CD4-positive, alpha-beta T cell treated with Interleukin-6 for 4 hours (primary cell): ENCODE results near the gene NFATC1.

Experiments
- DNase-seq: peaks from one replicate; pipeline ENCODE4 v3.0.0-alpha.2; 2020; ENCODE audit warnings: mixed read lengths

The NFATC1 gene

DNA sequence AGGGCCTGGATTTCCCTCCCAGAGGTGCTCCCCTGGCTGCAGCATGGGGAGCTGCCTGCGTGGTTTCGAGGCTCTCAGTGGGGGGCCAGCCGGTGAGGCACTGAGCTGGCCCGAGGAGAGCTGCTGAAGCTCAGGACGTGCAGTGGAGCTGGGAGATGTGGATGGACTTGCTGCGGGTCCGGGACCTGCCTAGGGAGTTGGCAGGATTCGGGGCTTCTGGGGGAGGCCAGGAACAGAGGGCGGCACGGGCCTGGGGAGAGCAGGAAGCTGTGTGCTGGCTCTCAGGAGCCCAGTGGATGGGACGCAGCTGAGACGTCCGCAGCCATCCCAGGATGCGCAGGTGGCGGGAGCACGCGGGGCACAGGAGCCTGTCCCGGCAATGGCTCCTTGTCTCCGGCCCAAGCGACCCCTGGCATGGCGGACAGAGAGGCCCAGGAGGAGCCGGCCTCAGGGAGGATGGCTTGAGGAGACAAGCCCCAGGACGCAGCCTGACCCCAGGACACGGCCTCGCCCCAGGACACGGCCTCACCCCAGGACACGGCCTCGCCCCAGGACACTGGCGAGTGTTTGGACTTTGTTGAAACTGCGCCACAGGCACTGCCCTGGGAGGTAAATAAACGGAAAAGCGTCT lies 116.1 kb downstream of the NFATC1 start:
- no peak for DNase-seq

GRCh38 chr18:79512461-79513380 lies 117.0 kb downstream of the NFATC1 start:
- DNase-seq: no peak

DNA sequence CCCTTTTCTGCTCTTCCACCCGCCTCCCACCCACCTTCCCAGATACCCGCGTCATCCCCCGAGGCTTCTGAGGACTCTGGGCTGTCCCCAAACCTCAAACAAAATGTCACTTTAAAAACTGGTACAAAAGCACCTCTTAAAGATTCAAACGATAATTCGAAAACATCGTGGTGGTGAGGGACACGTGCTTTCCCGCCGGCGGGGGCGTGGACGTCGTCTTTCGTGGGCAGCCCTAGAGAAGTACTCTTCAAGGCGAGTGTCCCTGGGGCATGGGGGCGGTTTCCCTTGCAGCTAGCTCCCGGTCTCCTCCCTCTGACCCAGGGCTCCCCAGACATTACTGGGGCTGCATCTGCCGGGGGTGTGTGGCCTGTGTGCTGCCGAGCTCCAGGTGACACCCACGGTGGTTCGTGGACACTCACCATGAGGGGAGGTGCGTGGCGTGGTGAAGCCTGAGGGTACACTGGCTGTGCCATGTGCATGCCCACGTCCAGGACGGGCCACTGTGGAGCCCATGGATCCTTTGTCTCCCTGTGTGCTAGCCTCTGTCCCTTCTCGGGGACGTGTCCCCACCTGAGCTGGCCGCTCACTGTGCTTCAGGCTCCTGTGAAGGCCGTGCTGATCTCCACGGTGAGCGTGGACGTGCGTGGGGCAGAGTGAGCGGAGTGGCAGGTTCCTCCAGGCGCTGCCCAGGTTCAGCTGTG lies 117.8 kb downstream of the NFATC1 start:
- no peak for DNase-seq

DNA sequence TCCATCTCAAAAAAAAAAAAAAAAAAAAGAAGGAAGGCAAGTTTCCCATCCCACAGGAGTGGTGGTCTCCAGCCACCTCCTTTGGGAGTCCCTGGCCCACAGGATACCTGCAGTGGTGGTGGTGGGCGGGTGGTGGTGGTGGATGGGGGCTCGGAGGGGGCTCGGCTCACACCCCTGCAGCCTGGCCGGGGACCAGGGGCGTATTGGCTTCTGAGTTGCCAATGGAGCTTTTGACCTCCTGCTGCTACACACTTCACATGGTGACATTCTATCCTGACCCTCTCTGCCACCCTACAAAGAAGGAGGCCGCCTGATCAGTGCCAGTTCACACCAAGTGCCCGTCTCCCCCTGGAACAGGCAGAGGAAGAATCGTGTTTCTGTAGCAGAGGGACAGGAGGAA lies 119.6 kb downstream of the NFATC1 start:
- no peak for DNase-seq

- DNase-seq: no peak
Observed at GRCh38 chr18:79515944-79516351, 120.2 kb downstream of the NFATC1 start.

DNA sequence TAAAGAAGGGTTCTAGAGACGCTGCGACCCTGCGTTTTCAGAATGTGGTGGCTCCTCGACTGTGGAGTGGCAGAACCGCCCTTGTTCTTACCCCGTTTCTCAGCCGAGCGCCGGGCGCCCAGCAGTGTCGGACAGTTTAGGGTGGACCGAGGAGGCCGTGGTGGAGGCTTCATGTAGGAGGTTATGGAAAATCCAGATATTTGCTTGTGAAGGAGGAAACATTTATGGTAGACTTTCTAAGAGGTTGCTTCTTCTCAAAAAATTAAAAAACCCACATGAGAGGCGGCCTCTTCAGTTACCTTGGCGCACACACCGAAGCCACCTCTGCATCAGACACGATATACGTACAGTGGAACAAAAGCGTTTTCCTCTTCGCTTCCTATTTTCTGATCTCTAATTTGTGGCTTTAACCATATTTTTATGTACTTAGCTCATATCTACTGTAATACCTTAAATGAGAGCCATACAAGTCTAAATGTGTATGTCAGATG lies 120.8 kb downstream of the NFATC1 start:
- DNase-seq: peak; percentile 49

DNA sequence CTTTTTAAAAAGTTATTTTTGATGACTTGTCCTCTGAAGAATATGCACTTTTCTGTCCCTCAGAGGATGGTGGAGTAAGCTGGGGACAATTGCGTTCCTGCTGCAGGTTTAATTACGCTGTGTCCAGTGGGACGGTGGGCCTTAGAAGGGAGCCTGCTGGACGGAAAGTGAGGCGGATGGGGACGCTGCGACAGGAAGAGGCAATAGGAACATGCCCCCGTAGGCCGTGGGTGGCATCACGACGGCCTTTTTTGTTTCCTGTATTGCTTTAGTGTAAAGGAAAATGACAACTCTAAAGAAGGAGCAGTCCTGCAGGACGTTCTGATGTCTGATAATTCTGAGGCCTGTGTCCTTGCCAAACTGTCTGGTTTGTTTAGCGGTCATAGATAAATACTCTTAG lies 121.6 kb downstream of the NFATC1 start:
- peak; percentile 63 for DNase-seq

DNA sequence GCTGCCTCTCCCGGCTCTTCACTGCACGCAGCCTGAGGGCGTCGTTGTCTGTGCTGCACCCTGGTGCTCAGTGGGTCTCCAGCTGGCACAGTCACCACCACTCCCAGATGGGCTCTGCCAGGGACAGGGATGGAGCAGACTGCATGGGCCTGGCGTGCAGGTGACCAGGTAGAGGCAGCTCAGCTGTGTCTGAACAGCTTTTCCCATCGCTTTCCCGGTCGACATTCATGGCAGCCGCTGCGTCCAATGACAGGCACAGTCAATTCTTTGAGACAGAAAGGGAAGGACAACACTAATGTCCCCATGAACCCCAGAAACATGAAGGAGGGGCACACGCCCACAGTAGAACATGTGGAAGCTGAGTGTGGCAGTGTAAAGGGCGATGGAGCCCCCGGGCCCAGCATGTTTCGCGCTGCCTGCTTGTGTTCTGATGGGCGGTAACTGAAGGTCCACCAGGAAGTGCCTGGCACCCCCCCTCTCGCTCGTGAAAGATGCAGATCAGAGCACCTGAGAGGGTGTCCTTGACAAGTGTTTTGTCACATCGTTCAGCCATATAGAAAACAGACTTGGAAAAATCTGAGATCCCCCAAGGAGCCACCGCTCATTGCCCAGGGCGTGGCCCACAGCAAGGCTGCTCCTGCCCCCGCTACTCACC lies 122.4 kb downstream of the NFATC1 start:
- no peak for DNase-seq

GRCh38 chr18:79518683-79519128 lies 123.0 kb downstream of the NFATC1 start:
- DNase-seq: no peak

- DNase-seq: peak; percentile 73
Observed at GRCh38 chr18:79519751-79520477, 124.2 kb downstream of the NFATC1 start.

GRCh38 chr18:79520478-79521390 lies 125.0 kb downstream of the NFATC1 start:
- no peak for DNase-seq

DNA sequence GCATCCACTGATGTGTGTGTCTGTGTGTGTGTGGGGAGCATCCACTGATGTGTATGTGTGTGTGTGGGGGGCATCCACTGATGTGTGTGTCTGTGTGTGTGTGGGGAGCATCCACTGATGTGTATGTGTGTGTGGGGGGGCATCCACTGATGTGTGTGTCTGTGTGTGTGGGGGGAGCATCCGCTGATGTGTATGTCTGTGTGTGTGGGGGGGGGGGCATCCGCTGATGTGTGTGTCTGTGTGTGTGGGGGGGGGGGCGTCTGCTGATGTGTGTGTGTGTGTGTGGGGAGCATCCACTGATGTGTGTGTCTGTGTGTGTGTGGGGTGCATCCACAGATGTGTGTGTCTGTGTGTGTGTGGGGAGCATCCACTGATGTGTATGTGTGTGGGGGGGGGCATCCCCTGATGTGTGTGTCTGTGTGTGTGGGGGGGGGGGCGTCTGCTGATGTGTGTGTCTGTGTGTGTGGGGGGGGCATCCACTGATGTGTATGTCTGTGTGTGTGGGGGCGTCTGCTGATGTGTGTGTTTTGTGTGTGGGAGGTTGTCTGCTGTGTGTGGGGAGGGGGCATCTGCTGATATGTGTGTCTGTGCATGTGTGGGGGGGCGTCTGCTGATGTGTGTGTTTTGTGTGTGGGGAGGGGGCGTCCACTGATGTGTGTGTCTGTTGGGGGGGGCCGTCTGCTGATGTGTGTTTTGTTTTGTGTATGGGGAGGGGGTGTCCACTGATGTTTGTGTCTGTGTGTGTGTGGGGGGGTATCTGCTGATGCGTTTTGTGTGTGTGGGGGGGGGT lies 125.9 kb downstream of the NFATC1 start:
- DNase-seq: peak; percentile 49

DNA sequence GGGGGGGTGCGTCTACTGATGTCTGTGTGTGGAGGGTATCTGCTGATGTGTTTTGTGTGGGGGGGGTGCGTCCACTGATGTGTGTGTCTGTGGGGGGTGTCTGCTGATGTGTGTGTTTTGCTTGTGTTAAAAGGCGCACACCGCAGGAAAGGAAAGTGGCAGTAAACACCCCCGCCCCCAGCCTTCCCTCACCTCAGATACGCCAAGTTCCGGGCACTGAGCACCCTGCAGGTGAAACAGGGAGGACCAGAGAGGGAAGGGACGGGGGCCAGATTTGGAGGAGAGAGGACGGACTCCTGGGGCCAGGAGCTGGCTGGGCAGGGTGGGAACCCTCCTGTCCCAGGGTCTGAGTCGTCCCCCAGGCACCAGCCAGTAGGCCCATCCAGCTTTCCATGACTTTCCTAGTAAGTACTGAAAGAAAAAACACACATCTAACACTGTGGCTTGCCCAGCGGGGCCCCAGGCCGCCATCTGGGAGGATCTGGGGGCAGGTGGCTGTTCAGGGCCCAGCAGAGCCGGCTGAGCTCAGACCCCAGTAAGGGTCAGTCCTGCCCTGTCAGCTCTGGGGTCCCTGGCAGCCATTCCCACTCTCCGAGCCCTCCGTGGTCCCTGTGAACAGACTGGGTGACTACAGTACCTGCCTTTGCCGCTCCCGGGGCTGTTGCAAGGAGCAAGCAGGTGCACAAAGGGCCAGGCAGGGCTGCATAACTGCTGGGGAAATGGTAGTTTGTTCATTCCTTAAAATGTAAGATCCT lies 126.9 kb downstream of the NFATC1 start:
- DNase-seq: peak; percentile 79

DNA sequence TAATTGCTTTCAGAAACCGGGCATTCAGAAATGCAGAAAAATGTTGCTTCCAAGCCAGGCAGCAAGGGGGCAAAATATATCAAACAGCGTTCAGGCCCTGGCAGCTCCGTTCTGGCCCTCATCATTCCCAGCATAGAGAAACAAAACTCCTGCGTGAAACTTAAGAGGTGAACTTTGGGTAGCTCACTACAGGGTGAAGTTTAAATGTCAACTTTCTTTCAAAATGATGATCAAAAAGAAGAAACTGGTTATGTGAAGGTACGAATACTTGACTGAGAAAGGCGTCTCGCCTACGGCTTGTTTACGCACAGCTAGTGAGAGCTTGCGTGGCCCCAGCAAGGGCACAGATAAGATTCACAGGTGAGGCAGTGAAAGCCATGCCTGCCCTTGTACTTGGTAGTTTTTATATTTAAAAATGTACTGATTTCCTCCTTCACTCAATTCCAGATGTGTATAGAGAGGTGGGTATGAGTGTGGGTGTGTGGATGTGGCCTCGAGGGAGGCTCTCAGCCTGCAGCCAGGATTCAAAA lies 127.5 kb downstream of the NFATC1 start:
- peak; percentile 64 for DNase-seq

GRCh38 chr18:79523736-79524180 lies 128.0 kb downstream of the NFATC1 start:
- DNase-seq: peak; percentile 75

DNA sequence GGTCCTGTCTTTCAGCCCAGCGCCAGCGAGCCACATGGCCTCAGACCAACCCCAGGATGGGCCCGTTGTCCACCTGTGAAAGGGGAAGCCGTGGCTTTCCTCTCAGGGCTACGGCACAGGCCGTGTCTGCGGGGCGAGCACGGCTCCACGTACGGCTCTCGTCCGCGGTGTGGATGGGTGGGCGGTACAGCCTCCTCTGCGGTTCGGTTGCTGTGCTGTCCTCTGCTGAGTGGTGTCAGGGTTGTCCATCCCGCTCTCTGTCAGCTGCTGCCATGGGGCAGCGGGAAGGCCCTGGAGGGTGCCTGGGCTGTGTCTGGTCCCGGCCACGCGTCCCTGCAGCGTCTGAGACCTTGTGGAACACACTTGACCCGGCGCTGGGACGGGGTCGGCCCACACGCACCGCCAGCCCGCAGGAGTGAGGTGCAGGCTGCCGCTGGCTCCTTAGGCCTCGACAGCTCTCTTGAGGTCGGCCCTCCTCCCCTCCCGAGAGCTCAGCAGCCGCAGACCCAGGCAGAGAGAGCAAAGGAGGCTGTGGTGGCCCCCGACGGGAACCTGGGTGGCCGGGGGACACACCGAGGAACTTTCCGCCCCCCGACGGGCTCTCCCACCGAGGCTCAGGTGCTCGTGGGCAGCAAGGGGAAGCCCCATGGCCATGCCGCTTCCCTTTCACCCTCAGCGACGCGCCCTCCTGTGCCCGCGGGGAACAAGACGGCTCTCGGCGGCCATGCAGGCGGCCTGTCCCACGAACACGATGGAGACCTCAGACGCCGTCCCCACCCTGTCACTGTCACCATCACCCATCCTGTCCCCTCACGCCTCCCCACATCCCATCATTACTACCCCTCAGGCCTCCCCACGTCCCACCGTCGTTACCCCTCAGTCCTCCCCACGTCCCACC lies 128.7 kb downstream of the NFATC1 start:
- DNase-seq: peak; percentile 46

GRCh38 chr18:79525556-79526467 lies 130.1 kb downstream of the NFATC1 start:
- DNase-seq: no peak
